Measurements from ENCODE around the gene CAND1. TPM values are rescaled to one million over a fixed set of nuclear protein-coding genes. Genes with fewer than 3 reads are reported as not detected.

CAND1 gene
- polyA plus RNA-seq, 3 donors: 194 to 239 (median 196) TPM

GRCh38 chr12:67362526-67362925 lies 93.4 kb downstream of the CAND1 start:
- no peak for DNase-seq (ENCODE audit: extremely low read depth in 1 of 11, low read depth in 9 of 11, low spot score in 4 of 11)

GRCh38 chr12:67364228-67364627 lies 95.1 kb downstream of the CAND1 start:
- no peak for DNase-seq (ENCODE audit: extremely low read depth in 1 of 11, low read depth in 9 of 11, low spot score in 4 of 11)

GRCh38 chr12:67365131-67365530 lies 96.0 kb downstream of the CAND1 start:
- DNase-seq (ENCODE audit: extremely low read depth in 1 of 11, low read depth in 9 of 11, low spot score in 4 of 11): no peak

- DNase-seq (ENCODE audit: extremely low read depth in 1 of 11, low read depth in 9 of 11, low spot score in 4 of 11): no peak
Measured at GRCh38 chr12:67367843-67368242, 98.7 kb downstream of the CAND1 start.
